ENCODE measurements around the gene DKK3. TPM values are rescaled to one million over a fixed set of nuclear protein-coding genes. Genes with fewer than 3 reads are reported as not detected.

The DKK3 gene
- total RNA-seq, 4 donors from 2014 or later: 8.7 to 34.1 (median 20.4) TPM

DNA sequence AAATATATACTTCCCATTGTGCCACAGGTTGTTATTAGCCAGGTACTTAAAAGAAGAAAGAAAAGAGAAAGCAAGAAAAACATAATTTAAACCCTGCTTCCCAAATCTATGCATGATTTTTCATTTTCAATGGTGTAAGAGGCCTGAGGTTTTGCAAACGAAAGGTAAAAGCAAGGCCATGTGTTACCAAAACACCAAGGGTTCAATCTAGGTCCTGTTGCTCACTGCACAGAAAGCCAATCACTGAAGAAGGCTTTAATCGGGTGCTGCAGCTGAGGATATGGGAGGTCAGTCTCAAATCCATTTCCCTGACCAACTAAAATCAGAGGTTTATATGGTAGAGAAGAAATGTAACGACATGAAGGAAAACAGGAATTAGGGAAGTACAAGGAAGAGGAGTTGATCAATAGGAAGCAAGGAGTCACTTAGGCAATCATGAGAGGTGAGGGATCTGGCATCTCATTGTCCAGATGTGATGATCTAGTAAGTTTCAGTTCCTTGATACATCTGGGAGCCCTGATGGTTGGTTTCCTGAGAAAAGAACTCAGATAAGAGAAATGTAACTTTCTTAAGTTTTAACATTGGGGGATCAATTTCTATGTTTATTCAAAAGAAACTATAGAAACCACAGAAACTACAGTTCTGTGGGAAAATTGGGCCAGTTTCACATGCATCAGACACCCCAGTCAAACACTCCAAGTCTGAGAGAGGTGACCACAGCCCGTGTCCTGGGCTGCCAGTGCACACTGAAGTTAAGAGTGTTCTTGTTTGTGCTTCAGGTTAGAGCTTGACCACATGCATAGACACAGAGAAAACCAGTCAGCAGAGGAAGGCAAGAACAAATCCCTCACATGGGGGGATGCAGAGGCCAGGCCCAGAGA, 18.1 kb upstream of the DKK3 start:
- TF ChIP-seq, protein P1, sequence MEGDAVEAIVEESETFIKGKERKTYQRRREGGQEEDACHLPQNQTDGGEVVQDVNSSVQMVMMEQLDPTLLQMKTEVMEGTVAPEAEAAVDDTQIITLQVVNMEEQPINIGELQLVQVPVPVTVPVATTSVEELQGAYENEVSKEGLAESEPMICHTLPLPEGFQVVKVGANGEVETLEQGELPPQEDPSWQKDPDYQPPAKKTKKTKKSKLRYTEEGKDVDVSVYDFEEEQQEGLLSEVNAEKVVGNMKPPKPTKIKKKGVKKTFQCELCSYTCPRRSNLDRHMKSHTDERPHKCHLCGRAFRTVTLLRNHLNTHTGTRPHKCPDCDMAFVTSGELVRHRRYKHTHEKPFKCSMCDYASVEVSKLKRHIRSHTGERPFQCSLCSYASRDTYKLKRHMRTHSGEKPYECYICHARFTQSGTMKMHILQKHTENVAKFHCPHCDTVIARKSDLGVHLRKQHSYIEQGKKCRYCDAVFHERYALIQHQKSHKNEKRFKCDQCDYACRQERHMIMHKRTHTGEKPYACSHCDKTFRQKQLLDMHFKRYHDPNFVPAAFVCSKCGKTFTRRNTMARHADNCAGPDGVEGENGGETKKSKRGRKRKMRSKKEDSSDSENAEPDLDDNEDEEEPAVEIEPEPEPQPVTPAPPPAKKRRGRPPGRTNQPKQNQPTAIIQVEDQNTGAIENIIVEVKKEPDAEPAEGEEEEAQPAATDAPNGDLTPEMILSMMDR (IDR thresholded peaks at IDR 0.05; ENCODE audit: low read depth): no peak

DNA sequence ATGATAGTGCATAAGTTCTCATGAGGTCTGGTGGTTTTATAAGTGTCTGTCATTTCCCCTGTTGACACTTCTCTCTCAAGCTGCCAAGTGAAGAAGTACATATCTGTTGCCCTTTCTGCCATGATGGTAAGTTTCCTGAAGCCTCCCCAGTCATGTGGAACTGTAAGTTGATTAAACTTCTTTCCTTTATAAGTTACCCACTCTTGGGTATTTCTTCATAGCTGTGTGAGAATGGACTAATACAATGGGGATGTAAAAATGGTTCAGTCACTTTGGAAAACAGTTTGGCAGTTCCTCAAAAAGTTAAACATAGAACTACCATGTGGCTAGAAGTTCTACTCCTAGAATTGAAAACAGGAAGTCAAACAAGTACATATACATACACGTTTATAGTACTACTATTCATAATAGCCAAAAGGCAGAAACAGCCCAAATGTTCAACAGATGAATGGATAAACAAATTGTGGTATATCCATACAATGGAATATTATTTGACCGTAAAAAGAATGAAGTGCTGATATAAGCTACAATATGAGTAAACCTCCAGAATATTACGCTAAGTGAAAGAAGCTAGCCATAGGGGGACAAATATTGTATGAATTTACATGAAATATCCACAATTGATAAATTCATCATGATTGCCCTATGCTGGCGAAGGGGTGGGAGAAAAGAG, 16.0 kb upstream of the DKK3 start:
- TF ChIP-seq, protein P1 (IDR thresholded peaks at IDR 0.05; ENCODE audit: low read depth): no peak

DNA sequence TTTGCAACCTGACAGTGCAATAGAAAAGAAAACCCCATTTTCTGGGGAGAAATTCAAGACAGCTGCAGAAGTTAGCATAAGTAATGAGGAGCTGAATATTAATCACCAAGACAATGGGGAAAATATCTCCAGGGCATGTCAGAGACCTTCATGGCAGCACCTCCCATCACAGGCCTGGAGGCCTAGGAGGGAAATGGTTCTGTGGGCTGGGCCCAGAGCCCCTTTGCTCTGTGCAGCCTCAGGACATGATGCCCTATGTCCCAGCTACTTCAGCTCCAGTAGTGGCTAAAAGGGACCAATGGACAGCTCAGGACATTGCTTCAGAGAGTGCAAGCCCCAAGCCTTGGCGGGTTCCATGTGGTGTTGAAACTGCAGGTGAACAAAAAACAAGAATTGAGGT, 14.6 kb upstream of the DKK3 start:
- TF ChIP-seq, protein P1 (IDR thresholded peaks at IDR 0.05; ENCODE audit: low read depth): no peak

DNA sequence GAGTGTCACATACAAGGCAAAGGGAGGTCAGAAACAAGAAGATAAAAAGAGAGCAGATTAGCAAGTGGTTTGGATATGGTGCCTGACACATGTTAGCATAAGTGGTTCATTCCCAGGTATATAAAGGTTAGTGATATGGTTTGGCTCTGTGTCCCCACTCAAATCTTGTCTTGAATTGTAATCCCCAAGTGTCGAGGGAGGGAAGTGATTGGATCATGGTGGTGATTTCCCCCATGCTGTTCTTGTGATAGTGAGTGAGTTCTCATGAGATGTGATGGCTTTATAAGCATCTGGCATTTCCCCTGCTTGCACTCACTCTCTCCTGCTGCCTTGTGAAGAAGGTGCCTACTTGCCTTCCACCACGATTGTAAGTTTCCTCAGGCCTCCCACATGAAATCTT, 12.1 kb upstream of the DKK3 start:
- TF ChIP-seq, protein P1 (IDR thresholded peaks at IDR 0.05; ENCODE audit: low read depth): no peak

DNA sequence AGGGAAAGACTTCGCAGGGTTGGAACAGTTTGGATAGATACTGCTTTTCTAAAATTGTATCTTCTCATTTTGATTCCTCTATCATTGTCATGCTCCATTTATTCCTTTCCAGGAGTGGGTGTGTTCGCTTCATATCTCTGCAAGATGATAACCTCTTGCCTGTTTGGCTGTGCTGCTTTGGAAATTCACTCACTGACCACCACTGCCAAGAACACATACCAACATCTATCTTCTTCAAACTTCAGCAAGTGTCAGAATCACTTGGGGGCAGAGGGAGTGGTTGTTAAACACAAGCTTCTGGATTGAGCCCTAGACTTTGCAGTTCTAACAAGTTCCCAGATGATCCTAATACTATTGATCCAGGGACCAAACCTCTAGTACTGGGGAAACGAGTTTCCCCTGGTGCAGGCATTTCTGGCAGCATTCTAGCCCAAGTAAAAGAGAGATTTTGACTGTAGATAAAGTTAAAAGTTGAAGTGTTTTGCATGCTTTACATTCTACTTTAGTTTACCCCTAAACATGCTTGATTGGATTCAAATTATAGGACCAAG, 11.5 kb upstream of the DKK3 start:
- TF ChIP-seq, protein P1 (IDR thresholded peaks at IDR 0.05; ENCODE audit: low read depth): no peak

DNA sequence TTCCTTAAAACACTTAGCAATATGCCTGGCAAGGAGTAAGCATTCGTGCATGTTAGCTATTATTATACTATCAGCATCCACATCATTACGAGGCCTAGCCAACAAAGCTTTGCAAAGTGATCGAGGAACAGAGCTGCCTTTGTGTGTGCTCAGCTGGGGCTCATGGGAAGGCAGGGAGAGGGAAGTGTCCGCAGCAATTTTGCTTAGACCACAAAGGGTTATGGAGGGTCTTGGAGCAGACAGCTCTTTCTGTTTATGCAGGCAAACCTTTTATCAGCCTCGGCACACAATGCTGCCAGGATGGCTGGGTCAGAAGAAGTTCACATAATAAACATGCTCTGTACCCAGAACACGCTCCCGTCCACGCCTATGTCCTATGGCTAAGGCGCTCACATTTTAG, 10.9 kb upstream of the DKK3 start:
- TF ChIP-seq, protein P1 (IDR thresholded peaks at IDR 0.05; ENCODE audit: low read depth): no peak

DNA sequence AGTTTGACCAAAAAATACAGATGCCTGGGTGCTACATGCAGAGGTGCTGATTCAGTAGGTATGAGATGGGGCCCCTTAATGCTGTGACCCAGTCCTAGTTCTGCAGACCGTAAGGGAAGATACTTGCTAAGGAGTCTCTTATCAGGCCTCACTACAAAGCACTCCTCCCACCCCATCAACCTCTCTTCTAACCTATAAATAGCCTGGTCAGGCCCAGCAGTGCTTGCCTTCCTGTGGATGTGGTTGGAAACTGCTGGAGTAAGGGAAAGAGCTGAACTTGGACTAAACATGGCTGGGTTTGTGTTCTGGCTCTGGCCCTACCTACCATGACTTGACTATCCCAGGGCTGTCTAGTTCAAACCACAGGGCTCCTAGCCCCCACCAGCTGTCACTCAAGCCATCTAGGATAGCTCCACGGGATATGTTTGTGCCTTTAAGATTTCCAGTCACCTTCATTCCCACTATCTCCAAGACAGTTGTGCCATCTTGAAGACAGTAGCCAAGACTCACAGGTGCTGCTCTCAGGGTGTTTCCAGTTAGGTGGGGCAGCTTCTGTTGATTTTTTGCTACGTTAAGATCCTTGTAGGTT, 9.5 kb upstream of the DKK3 start:
- TF ChIP-seq, protein P1 (IDR thresholded peaks at IDR 0.05; ENCODE audit: low read depth): no peak

Data from subcutaneous adipose tissue (tissue), 4 donors.